MCF 10A (cell line): ENCODE results near the gene CX3CL1. TPM values are rescaled to one million over a fixed set of nuclear protein-coding genes. Genes with fewer than 3 reads are reported as not detected.

Source experiments
- BruUV-seq: library from RNA; stranded (reverse); fragments of 400-500 nt; replicated peaks from 2 replicates; lab custom pipeline; 2021; lab: Mats Ljungman, UMichigan
- CTCF ChIA-PET: fragments of 300-600 bp; sonication (Branson Sonifier 250); formaldehyde crosslinking; extraction: SDS; loops from one replicate; lab custom pipeline; 2021; ENCODE audit warnings: antibody characterized with exemption, inconsistent platforms; lab: Yijun Ruan, JAX
- POLR2A ChIA-PET: fragments of 300-600, 350-650 bp; sonication (Branson Sonifier 250); formaldehyde crosslinking; extraction: SDS; loops from one replicate; lab custom pipeline; 2020; ENCODE audit warnings: antibody characterized with exemption, inconsistent platforms; lab: Yijun Ruan, JAX
- DNase-seq: peaks from one replicate; pipeline ENCODE4 v3.0.0-alpha.2; 2018; ENCODE audit not compliant: unreplicated experiment
- H3K27ac Mint-ChIP-seq: one replicate; pipeline ENCODE4 v1.8.0; 2022; ENCODE audit warnings: mild to moderate bottlenecking, low read depth, mixed read lengths; ENCODE audit not compliant: unreplicated experiment
- H3K27me3 Mint-ChIP-seq: one replicate; pipeline ENCODE4 v1.8.0; 2022; ENCODE audit warnings: mixed read lengths; ENCODE audit not compliant: insufficient read depth, unreplicated experiment
- H3K36me3 Mint-ChIP-seq: one replicate; pipeline ENCODE4 v1.8.0; 2022; ENCODE audit warnings: mild to moderate bottlenecking, moderate library complexity, mixed read lengths; ENCODE audit not compliant: insufficient read depth, unreplicated experiment
- H3K4me1 Mint-ChIP-seq: one replicate; pipeline ENCODE4 v1.8.0; 2022; ENCODE audit warnings: mixed read lengths; ENCODE audit not compliant: insufficient read depth, unreplicated experiment
- H3K4me3 Mint-ChIP-seq: one replicate; pipeline ENCODE4 v1.8.0; 2022; ENCODE audit warnings: mild to moderate bottlenecking, moderate library complexity, mixed read lengths; ENCODE audit not compliant: unreplicated experiment
- H3K9me3 Mint-ChIP-seq: one replicate; pipeline ENCODE4 v1.8.0; 2022; ENCODE audit warnings: mixed read lengths; ENCODE audit not compliant: unreplicated experiment
- intact Hi-C: fragments of 100-400 bp; cut with micrococcal nuclease; formaldehyde crosslinking; loops from 2 replicates; pipeline ENCODE4 v1.14.1; 2022
- total RNA-seq: library from RNA; stranded (reverse); gene quantifications from 2 replicates; pipeline ENCODE4 v1.2.3, GENCODE V29; 2022
- TF ChIP-seq, protein P1 (sequence below): fragments of 200-600 bp; IDR thresholded peaks from one replicate; pipeline ENCODE4 v1.8.0; 2022; ENCODE audit warnings: antibody characterized with exemption, mild to moderate bottlenecking; ENCODE audit not compliant: unreplicated experiment

The CX3CL1 gene
- total RNA-seq, 1 experiment from 2014 or later = not detected

DNA sequence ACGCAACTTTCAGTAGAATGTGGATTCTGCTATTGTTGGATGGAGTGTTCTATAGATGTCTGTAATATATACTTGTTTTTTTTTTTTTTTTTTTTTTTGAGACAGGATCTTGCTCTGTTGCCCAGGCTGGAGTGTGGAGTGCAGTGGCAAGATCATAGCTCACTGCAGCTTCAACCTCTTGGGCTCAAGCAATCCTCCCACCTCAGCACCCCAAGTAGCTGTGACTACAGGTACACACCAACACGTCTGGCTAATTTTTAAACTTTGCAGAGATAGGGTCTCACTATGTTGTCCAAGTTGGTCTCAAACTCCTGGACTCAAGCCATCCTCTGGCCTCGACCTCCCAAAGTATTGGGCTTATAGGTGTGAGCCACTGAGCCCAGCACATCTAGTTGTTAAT, 40.9 kb upstream of the CX3CL1 start:
- no peak for DNase-seq
- TF ChIP-seq, protein P1, sequence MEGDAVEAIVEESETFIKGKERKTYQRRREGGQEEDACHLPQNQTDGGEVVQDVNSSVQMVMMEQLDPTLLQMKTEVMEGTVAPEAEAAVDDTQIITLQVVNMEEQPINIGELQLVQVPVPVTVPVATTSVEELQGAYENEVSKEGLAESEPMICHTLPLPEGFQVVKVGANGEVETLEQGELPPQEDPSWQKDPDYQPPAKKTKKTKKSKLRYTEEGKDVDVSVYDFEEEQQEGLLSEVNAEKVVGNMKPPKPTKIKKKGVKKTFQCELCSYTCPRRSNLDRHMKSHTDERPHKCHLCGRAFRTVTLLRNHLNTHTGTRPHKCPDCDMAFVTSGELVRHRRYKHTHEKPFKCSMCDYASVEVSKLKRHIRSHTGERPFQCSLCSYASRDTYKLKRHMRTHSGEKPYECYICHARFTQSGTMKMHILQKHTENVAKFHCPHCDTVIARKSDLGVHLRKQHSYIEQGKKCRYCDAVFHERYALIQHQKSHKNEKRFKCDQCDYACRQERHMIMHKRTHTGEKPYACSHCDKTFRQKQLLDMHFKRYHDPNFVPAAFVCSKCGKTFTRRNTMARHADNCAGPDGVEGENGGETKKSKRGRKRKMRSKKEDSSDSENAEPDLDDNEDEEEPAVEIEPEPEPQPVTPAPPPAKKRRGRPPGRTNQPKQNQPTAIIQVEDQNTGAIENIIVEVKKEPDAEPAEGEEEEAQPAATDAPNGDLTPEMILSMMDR = no peak
- BruUV-seq = no TSS peak
- Mint-ChIP-seq H3K4me1 (no peaks in the 10 kb centered on the region), H3K9me3 (no peaks in the 10 kb centered on the region), H3K27ac (no peak overlapping the region), H3K36me3 (no peaks in the 10 kb centered on the region), H3K27me3 (no peaks in the 10 kb centered on the region), H3K4me3 (no peak overlapping the region)
- POLR2A ChIA-PET = no interaction called here
- intact Hi-C loops = no loop called here
- CTCF ChIA-PET = interaction anchor here (1.5 kb wide), 1 partner anchor 85 kb away, joined by 3 read pairs; no protein-coding TSS in a partner anchor

GRCh38 chr16:57333402-57333801, 38.9 kb upstream of the CX3CL1 start:
- Mint-ChIP-seq H3K9me3 (no peaks in the 10 kb centered on the region), H3K36me3 (no peaks in the 10 kb centered on the region), H3K4me3 (no peak overlapping the region), H3K27me3 (no peaks in the 10 kb centered on the region), H3K27ac (no peak overlapping the region), H3K4me1 (no peaks in the 10 kb centered on the region)
- intact Hi-C loops = no loop called here
- BruUV-seq = no TSS peak
- POLR2A ChIA-PET = interaction anchor here (0.6 kb wide), 1 partner anchor 37 kb away, joined by 3 read pairs; no protein-coding TSS in a partner anchor
- TF ChIP-seq, protein P1 = no peak
- DNase-seq = no peak
- CTCF ChIA-PET = interaction anchor here (0.6 to 1.9 kb wide), 2 partner anchors 84 to 140 kb away, joined by 4 to 7 read pairs; no protein-coding TSS in a partner anchor

DNA sequence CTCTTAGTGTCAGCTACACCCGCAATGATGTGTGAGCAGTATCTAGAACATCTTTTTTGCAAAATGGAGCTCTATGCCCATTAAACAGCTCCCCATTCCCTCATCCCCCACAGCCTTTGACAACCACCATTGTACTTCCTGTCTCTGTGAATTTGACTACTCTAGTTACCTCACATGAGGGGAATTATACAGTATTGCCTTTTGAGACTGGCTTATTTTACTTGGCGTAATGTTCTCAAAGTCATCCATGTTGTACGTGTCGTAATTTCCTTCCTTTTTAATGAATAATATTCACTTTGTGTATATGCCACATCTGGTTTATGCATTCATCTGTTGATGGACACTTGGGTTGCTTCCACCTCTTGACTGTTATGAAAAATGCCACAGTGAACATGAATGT, 36.9 kb upstream of the CX3CL1 start:
- Mint-ChIP-seq H3K9me3 (no peaks in the 10 kb centered on the region), H3K4me1 (no peaks in the 10 kb centered on the region), H3K27ac (no peak overlapping the region), H3K4me3 (no peak overlapping the region), H3K36me3 (no peaks in the 10 kb centered on the region), H3K27me3 (no peaks in the 10 kb centered on the region)
- TF ChIP-seq, protein P1 = no peak
- intact Hi-C loops = no loop called here
- DNase-seq = no peak
- BruUV-seq = no TSS peak
- POLR2A ChIA-PET = no interaction called here
- CTCF ChIA-PET = no interaction called here

DNA sequence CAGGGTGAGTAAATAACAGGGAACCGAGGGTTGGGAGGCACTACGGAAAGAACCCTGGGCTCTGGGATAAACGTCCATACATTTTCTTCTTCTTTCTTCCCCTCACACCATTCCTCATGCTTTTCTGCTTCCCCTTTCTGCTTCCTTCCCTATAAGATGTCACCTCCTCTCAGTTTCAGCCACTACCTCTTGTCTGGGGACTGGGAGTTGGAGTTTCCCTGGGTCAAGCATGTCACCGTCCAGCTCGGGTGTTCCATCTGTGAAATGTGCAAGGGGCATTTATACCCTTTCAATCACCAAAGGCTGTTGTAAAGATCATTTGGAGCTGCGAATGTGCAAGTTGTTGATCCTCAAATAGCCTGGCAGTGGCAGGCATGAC, 31.2 kb upstream of the CX3CL1 start:
- Mint-ChIP-seq H3K9me3 (no peaks in the 10 kb centered on the region), H3K27me3 (no peaks in the 10 kb centered on the region), H3K27ac (no peak overlapping the region), H3K4me3 (no peak overlapping the region), H3K36me3 (no peaks in the 10 kb centered on the region), H3K4me1 (peaks cover 19% of the 10 kb centered on the region)
- ChIA-PET CTCF (interaction anchor here (0.6 kb wide), 1 partner anchor 72 kb away, joined by 3 read pairs; no protein-coding TSS in a partner anchor), POLR2A (interaction anchor here (0.7 to 1.4 kb wide), 4 partner anchors 17 to 106 kb away, joined by 3 to 6 read pairs (median 6); partner anchors contain the start of genes CIAPIN1 and COQ9)
- no TSS peak for BruUV-seq
- no peak for DNase-seq
- intact Hi-C loops = no loop called here
- TF ChIP-seq, protein P1 = no peak
